Skin of body (tissue), 2 donors: Measurements from ENCODE around the gene CCDC34. TPM values are rescaled to one million over a fixed set of nuclear protein-coding genes. Genes with fewer than 3 reads are reported as not detected.
"Not testable (repeated sequence)": the region's sequence is repeated elsewhere in the genome, so short reads cannot be mapped to it uniquely, and the experiment has no call there.

Experiments
- DNase-seq: peaks from one replicate; lab custom pipeline; 2025; lab: John Stamatoyannopoulos, UW
- total RNA-seq: library from RNA; depleted of rRNA; stranded (reverse); fragments of >200 nt; gene quantifications from one replicate; pipeline ENCODE4 v1.2.3, GENCODE V29; 2014

The CCDC34 gene
- total RNA-seq, 1 donor from 2014 or later = 12.1 TPM

DNA sequence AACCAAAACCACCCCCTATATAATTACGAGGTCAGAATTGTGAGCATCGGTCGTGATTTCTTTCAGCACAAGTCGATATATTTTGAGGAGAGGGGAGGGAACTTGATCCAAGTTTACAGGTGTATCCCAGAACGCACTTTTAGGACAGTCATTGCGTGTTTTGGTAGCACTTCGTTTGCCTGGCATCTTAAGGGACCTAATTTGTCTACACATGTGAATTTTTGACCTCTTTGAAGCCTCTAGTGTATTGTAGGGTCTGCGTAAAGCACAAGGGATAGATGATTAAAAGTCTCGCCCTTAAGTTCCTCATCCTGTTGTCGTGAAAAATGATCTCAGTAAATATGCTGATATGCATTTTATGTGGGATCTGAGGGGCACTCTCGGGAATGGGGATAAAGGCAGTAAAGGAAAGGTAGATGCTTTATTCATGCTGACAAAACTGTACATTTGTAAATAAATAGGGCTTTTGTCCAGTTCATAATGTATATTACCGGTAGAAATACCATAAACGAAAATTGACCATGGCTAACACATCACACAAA is 632 bp upstream of the CCDC34 start:
- no peak for DNase-seq

DNA sequence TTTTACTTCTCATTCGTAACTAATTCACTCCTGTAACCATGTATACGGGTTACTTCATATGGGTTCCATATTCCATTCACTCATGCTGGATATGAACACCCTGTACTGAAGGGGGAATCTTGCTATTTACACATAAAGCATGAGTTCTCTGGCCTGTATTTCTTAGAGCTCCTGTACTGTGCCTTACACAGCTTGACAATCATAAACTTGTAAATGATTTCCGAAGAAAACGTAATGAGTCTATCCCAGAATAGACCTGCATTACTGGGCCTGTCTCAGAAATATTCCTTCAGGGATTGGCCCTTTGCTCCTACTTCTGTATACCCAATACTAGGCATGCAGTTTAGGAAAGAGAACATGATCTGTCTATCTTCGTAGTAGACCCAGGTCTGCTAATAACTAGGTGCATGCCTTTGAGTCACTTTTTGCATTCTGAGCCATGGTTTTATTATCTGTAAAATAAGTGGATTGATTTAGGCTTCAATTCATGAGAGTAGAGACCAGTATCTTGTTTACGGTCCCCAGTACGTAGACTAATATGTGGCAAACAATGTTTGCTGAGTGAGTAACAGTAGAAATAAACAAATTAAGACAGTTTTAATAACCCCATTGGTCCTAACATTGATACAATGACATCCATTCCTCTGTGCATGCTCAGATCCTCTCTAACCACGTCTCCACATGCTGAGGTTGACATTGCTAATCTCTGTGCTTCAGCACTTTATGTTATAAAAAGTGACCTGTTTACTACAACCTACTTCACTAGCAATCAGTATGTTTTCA is 1.2 kb downstream of the CCDC34 start:
- no peak for DNase-seq

DNA sequence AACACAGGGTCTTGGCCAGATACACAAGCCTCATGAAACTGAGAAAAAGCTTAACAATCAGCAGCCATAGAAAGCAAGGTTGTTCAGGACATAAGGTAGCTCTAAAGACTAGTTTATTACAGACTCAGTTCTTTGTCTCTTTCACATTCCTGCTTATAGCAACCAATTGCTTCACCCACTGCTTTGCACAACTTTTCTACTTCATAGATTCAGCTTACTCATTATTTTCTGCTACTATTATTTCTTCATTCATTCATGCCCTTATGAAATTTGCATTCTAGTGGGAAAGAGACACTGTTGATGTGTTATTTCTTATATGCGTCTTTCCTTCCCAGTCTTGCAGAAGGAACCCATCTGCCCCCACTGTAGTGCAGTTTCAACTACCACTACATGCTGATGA is 4.7 kb downstream of the CCDC34 start:
- no peak for DNase-seq

DNA sequence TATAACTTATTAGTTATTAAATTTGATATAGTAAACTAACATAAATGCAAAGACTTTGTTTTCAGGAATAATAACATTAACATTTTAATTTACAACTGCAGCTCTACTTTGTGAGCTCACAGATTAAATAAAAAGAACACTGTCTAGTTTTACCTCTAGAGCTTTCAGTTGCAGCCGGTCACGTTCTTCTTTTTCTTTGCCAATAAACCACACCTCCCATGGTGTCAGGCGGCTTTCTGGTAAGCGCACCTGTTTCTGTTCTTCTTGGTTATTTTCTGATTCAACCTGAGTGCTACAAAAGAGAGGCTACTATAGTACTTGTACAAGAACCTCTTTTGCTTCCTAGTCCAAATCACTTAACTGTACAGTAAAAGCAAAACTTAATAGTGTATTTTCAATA is 5.8 kb downstream of the CCDC34 start:
- DNase-seq = no peak

DNA sequence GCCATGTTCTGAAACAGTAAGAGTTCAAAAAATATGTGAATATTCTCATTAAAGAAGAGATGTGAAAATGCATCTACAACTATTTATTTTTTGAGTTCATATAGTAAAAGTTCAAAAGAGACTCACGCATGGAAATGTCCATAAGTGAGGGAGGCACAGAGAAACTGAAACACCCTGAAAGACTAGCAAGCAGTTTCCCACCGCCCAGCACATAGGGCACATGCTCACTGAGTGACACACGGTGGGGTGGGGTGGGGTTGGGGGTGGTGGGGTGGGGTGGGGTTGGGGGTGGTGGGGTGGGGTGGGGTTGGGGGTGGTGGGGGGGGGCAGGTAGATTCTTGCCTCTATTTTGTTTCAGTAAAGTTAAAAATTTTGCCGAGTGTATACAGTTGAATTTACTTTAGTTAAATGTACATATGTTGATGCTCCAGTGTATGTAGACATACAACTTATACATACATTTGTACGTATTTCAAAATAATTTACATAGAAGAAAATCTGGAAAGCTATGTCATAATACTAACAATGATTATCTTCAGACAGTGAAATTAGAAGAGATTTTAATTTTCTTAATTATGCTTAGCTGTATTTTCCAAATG is 6.3 kb downstream of the CCDC34 start:
- no peak for DNase-seq

DNA sequence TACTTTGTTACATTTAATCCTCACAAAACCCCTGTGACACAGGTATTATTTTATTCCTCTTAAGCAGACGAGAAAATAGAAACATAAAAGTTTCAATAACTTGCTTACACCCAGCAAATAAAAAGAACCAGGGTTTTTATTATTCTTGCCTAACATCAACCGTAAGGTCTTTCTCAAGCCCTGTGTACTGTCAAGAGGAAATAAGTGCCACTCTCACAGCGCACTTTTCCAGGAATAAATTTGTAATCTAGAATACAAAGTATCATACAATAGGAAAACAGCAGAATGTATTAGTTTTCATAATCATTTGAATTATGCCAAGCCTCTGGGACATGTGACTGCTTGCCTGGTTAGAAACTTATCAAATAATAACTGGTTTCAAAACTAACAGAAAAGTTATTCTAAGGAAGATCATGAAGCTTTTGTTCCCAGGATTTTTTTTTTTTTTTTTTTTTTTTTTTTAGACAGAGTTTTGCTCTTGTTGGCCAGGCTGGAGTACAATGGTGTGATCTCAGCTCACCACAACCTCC is 7.4 kb downstream of the CCDC34 start:
- no peak for DNase-seq

DNA sequence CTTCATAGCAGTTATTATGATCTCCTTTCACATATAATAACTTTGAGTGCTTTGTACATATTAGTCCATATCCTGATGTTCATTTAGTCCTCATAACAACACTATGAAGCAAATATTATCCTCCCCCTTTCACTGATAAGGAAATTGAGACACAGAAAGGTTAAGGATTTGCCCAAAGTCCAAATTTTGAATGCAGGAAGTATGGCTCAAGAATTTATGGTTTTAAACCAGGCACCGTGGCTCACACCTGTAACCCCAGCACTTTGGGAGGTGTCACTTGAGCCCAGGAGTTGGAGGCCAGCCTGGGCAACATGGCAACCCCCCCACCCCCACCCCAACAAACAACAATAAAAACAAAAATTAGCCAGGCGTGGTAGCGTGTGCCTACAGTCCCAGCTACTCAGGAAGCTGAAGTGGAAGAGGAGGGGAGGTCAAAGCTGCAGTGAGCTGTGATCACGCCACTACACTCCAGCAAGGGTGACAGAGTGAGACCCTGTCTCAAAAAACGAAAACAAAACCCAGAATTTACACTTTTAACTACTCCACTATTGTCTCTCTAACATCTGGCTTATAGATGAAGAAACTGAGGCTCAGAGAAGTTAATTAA is 8.6 kb downstream of the CCDC34 start:
- DNase-seq = no peak

DNA sequence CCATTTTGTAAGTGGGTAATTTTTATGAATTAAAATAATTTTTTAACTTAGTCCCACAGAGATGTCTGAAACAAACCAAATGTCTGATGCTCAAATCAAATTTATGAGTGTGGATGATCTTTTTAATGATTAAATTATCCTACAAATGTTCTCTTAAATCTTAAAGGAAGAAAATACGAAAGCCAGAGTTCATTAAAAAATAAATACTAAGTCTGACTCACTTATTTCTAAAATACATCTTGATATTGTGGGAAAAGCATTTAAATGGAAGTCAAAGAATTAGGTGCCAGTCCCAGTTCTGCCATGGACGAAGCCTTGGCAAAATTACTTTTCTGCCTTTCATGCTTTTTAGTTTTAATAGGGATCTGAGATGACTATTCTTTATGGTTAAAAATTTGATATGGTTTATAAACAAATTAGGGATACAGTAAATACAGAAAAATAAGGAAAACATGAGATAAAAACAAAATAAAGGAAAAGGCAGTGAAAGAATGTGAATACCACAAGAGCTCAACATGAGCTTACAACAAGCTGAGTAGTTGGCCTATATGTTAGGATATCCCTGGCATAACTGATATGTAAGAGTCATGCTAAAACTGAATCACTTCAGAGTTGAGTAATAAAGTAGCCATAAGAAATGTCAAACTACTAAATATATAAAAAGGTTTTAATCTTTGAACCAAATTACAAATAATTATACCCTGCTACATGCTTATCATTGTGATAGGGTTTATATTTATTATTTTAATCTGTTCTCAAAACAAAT is 9.2 kb downstream of the CCDC34 start:
- DNase-seq = no peak

DNA sequence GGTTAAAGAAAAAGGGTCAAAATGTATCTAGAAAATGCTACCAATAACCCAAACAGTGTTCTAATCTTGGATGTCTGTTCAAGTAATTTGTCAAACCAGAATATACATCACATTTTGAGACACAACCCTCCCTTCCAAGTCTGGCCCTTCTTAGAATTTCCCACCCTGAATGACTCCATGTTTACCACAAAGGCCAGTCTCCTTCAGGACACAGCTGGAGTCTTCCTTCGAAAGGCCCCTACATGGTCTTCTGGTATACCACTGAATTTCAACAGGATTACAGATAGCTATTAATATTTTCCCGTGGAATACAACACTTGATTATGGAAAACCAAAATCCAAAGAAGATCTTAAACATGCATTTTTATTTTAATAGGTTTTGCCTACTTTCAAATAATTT is 10.2 kb downstream of the CCDC34 start:
- no peak for DNase-seq

DNA sequence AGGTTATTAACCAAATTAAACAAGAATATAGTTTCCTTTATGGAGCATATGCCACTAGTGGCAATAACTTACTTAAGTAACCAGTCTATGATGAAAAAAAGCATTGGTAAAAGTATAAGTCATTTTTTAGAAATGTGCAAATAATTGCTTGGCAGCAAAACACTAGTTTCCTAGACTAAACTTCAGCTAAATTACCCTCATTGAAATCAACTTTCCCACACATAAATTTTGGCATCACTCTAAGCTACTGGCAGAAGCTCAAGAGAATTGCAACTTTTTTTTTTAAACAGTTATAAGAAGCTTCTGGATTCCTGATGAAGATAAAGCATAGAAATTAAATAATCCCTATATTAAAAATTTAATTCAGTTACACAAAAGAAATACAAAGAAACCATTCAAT is 12.5 kb downstream of the CCDC34 start:
- DNase-seq = peak; percentile 32

DNA sequence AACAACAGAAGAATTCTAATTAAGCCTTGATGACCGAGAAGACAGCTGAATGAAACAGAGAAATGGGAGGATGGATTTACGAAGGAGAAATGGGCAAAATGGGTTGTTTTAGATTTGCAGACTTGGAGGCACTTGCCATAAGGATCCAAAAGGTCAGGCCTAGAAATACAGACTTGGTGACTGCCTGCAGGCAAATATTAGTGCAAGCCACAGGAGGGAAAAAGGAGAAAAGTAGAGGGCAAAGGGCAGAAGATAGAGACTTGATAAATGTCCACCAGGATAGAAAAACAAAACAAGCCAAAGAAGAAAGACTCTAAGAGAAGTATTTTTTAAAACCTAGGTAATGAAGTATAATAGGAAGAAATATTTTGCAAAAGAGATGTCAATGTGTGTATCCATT is 13.1 kb downstream of the CCDC34 start:
- no peak for DNase-seq

DNA sequence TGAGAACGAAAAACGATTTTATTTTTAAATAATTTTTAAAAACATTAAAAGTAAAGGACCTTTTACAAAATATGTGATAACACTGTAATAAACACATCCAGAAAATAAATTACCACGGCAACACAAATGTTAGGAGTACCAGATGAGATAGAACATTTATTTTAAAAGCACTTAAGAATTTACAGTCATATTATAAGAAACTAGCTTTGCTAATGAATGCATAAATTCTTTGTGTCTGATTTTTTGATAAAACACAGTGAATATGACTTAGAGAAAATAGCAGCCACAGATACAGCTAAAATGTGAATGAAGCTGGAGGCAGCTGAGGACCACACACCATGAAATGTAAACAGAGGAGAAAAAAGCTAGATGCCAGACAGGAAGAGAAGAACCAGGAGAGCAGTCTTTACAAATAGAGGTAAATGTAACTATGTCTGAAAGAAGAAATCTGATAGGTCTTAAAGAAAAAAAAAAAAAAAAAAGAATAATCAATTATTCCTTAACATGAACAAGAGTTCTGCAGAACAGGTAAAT is 14.6 kb downstream of the CCDC34 start:
- no peak for DNase-seq

DNA sequence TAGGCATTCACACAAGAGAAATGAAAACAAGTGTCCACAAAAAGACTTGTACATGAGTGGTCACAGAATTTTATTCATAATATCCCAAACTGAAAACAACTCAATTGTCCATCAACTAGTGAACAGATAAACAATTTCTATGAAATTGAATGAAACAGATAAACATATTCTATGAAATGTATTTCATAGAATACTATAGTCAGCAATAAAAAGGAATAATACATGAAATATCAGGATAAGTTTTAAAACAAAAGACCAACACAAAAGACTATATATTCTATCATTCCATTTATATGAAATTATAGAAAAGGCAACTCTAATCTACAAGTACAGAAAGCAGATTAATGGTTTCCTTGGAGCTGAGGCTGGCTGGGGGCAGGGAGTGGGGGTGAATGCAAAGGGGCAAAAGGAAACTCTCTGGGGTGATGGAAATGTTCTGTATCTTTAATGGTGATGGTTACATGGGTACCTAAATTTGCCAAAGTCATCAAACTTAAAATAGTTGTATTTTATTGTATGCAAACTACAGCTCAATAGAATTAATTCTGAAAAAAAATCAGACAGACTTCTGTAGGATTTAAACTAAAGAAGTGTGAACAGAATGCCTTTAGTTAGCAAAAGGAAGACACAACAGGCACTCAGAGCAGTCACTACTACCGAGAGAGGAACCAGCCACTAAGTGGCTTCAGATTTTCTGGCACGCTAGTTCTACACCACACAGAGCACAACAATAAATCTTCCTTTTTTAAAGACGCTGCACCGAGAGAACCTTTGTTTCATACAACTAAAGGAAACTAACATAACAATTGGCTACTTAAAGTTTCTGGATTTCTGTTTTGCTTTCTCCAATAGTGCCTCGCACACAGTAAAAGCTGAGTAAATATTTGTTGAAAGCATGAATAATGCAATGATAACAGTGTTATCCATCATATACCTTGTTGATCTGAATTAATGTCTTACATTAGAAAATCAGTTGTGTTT is 15.4 kb downstream of the CCDC34 start:
- DNase-seq = no peak

DNA sequence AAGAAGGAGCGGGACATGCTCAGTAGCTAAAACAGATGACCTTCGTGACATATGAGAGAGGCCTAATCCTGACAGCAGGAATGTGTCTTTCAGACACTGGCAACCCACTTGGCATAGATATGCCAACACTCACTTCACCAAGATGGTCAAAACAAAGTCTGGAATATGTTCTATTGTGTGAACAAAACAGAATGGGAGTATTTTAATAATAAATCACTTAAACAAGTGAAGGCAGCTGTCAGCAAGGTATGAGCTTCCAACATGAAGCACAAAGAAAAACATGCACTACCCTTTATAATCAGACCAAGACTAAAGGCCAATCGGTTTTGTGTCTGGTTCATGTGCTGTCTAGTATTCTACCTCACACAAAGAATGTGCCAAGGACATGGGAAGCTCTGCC is 23.1 kb downstream of the CCDC34 start:
- no peak for DNase-seq

DNA sequence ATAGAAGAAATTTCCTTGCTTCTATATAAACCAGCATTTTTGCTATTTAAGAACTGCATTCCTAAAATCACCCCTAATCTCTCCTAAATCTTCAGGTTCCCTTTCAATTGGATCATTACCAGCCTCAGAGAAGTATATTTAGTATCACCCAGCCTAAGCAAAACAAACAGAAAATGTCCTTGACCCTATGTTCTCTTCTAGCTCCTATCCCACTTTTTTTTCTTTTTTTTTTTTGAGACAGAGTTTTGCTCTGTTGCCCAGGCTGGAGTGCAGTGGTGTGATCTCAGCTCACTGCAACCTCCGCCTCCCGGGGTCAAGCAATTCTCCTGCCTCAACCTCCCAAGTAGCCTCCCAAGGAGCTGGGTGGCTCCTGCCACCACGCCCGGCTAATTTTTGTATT is 28.3 kb downstream of the CCDC34 start:
- DNase-seq = not testable (repeated sequence)

DNA sequence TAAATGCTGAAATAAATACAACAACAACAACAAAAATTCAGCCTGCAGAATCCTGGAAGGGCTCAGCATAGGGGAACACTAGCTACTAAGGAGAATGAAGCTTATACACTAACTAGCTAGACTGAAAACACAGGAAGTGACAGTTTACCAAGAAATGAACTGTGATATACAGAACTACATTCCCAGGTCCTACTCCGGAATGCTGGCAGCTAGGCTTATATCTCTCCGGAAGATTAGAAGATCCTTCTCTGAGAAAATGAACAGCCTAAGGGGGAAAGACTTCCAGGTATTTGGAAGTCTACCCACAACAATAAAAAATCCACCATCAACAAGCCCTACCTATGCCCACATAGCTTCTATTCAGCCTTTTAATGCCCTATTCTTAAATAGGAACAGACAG is 31.0 kb downstream of the CCDC34 start:
- DNase-seq = no peak

DNA sequence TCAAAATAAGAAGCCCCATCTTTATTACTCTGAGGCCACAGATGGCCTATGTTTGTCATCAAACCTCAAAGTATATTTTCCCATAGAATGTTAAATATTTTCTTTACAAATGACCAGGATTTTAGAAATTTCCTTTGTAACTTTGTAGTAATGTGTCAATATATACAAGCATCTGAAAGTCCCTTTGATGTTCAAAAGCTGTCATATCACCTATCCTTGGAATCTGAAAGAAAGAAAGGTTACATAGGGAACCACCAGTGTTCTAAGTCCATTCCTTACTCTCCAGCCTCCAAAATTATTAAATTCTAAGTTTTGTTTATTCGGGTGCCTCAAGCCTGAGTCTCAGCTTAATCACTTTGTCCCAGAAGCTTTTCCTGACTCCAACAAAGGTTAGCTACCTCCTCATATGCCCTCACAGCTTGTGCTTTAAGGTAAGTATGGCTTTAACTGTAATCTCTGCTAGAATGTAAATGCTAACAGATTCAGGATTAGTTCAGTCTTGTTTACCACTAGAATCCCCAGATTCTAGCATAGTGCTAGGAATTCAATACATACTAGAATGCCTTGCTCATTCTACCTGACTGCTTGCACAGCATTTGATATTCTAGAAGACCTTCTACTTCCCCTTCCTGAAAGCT is 32.3 kb downstream of the CCDC34 start:
- no peak for DNase-seq

DNA sequence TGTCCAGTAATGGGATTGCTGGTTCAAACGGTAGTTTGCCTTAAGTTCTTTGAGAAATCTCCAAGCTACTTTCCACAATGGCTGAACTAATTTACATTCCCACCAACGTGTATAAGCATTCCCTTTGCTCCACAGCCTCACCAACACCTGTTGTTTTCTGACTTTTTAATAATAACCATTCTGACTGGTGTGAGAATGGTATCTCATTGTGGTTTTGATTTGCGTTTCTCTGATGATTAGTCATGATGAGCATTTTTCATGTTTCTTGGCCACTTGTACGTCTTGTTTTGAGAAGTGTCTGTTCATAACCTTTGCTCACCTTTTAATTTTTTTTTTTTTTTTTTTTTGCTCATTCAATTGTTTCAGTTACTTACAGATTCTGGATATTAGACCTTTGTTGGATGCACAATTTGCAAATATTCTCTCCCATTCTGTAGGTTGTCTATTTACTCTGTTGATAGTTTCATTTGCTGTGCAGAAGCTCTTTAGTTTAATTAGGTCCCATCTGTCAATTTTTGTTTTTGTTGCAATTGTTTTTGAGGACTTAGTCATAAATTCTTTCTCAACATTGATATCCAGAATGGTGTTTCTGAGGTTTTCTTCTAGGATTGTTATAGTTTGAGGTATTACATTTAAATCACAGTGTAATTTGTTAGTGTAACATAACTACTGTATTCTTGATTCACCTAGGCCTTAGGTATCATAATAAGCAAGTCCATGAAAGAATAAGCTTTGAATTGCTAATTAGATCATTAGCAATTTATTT is 33.0 kb downstream of the CCDC34 start:
- no peak for DNase-seq

DNA sequence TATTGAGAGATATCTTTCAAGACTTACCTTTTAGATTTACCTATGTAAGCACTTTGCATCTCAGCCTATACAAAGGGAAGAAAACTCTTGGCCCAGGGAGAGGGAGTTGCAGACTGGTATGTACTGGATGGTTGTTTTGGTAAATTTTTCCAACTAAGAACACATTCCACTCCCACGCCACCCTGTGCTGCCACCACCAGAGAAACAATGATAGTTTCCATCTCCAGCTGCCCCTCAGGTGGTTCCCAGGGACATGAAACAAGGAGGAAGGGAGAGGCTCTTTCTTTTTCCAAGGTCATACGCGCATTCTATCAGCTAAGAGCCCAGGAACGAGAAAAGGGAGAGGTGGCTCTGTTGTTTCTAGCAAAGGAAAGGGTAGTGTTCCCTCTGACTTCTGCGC is 34.4 kb downstream of the CCDC34 start:
- DNase-seq = no peak
